SK-N-SH treated with all-trans-retinoic acid at 6 μM for 48 hours (cell line): ENCODE results near the gene ATXN3L.
A peak's percentile ranks its signal among the peaks of the same experiment; 100 is the strongest.

Experiments
- ATAC-seq: fragments of 200-7000 bp; cut with Tn5 transposase; 3 replicates; pipeline ENCODE4 v1.9.1; 2020; ENCODE audit warnings: mild to moderate bottlenecking, moderate library complexity
- ARNTL ChIP-seq: fragments of 450-650 bp; formaldehyde crosslinking; IDR thresholded peaks from 2 replicates; pipeline ENCODE4 v1.5.0; 2020; ENCODE audit warnings: low read depth, mild to moderate bottlenecking, moderate library complexity, borderline replicate concordance
- BACH2 ChIP-seq: fragments of 250-450 bp; sonication (Bioruptor Pico); IDR thresholded peaks from 2 replicates; pipeline ENCODE4 v1.9.0; 2021; ENCODE audit warnings: mild to moderate bottlenecking, borderline replicate concordance
- CSDC2 ChIP-seq: fragments of 250-450 bp; sonication (Bioruptor Pico); IDR thresholded peaks from 2 replicates; pipeline ENCODE4 v1.5.0; 2020; ENCODE audit warnings: mild to moderate bottlenecking, moderate library complexity
- ESRRG ChIP-seq: fragments of 250-450 bp; sonication (Bioruptor Pico); IDR thresholded peaks from 2 replicates; pipeline ENCODE4 v1.6.1; 2021; ENCODE audit warnings: mild to moderate bottlenecking
- GLIS3 ChIP-seq: fragments of 250-450 bp; sonication (Bioruptor Pico); IDR thresholded peaks from 2 replicates; pipeline ENCODE4 v1.5.0; 2020; ENCODE audit warnings: mild to moderate bottlenecking, moderate library complexity
- ISL1 ChIP-seq: fragments of 250-450 bp; sonication (Bioruptor Pico); IDR thresholded peaks from 2 replicates; pipeline ENCODE4 v2.1.2; 2022; ENCODE audit warnings: mild to moderate bottlenecking, moderate library complexity
- OSR1 ChIP-seq: fragments of 250-450 bp; sonication (Bioruptor Pico); IDR thresholded peaks from 2 replicates; pipeline ENCODE4 v1.8.0; 2022; ENCODE audit warnings: moderate library complexity, mild to moderate bottlenecking, inconsistent platforms
- PPARA ChIP-seq: fragments of 250-450 bp; sonication (Bioruptor Pico); IDR thresholded peaks from 2 replicates; pipeline ENCODE4 v1.5.0; 2020; ENCODE audit warnings: mild to moderate bottlenecking, borderline replicate concordance
- RARB ChIP-seq: fragments of 250-450 bp; sonication (Bioruptor Pico); IDR thresholded peaks from 2 replicates; pipeline ENCODE4 v1.8.0; 2021; ENCODE audit warnings: mild to moderate bottlenecking, moderate library complexity
- SNAI2 ChIP-seq: fragments of 250-450 bp; sonication (Bioruptor Pico); IDR thresholded peaks from 2 replicates; pipeline ENCODE4 v1.5.0; 2020; ENCODE audit warnings: mild to moderate bottlenecking, moderate library complexity
- TCF4 ChIP-seq: fragments of 250-450 bp; sonication (Bioruptor Pico); IDR thresholded peaks from 2 replicates; pipeline ENCODE4 v1.8.0; 2021; ENCODE audit warnings: mild to moderate bottlenecking, moderate library complexity, borderline replicate concordance
- ZFP3 ChIP-seq: fragments of 250-450 bp; sonication (Bioruptor Pico); IDR thresholded peaks from 2 replicates; pipeline ENCODE4 v1.5.0; 2020; ENCODE audit warnings: mild to moderate bottlenecking, moderate library complexity
- ZFP30 ChIP-seq: fragments of 450-650 bp; formaldehyde crosslinking; IDR thresholded peaks from 2 replicates; pipeline ENCODE4 v1.5.0; 2022; ENCODE audit warnings: mild to moderate bottlenecking, moderate library complexity
- ZNF565 ChIP-seq: fragments of 450-650 bp; formaldehyde crosslinking; conservative IDR thresholded peaks from 2 replicates; pipeline ENCODE4 v1.5.0; 2020; ENCODE audit warnings: low read depth, mild to moderate bottlenecking, moderate library complexity
- ZNF70 ChIP-seq: fragments of 450-650 bp; formaldehyde crosslinking; IDR thresholded peaks from 2 replicates; pipeline ENCODE4 v1.5.0; 2020; ENCODE audit warnings: mild to moderate bottlenecking, moderate library complexity
- TF ChIP-seq, protein P1 (sequence below): fragments of 250-450 bp; sonication (Bioruptor Pico); IDR thresholded peaks from 2 replicates; pipeline ENCODE4 v1.8.0; 2020; ENCODE audit warnings: mild to moderate bottlenecking, moderate library complexity, borderline replicate concordance
- TF ChIP-seq, protein P2 (sequence below): fragments of 250-450 bp; sonication (Bioruptor Pico); IDR thresholded peaks from 2 replicates; pipeline ENCODE4 v1.5.0; 2020; ENCODE audit warnings: mild to moderate bottlenecking, moderate library complexity
- TF ChIP-seq, protein P3 (sequence below): fragments of 250-450 bp; sonication (Bioruptor Pico); IDR thresholded peaks from 2 replicates; pipeline ENCODE4 v1.5.1; 2021; ENCODE audit warnings: mild to moderate bottlenecking, moderate library complexity
- TF ChIP-seq, protein P4 (sequence below): fragments of 250-450 bp; sonication (Bioruptor Pico); IDR thresholded peaks from 2 replicates; pipeline ENCODE4 v1.5.1; 2020; ENCODE audit warnings: low read depth, mild to moderate bottlenecking, moderate library complexity
- TF ChIP-seq, protein P5 (sequence below): fragments of 250-450 bp; sonication (Bioruptor Pico); IDR thresholded peaks from 2 replicates; pipeline ENCODE4 v1.8.0; 2021; ENCODE audit warnings: low read depth, mild to moderate bottlenecking, moderate library complexity, borderline replicate concordance

The ATXN3L gene

DNA sequence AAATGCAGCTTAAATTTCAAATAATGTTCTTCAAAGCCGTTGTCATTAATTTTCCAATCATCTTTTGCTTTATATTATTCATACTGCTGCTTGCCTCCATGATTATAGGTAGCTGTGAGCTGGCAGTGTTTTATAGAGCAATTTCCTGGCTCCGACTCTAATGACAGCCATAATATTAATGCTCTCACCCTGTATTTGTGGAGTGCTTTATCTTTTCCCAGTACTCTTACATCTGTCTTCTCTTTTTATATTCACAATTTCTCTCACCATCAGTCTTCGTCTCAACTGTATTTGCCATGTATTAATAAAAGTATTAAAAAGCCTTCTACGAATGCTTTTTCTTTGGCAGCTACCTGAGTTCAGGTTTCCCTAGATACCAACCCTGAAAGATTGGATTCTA, 21.0 kb downstream of the ATXN3L start (continued):
- TF ChIP-seq, protein P1, sequence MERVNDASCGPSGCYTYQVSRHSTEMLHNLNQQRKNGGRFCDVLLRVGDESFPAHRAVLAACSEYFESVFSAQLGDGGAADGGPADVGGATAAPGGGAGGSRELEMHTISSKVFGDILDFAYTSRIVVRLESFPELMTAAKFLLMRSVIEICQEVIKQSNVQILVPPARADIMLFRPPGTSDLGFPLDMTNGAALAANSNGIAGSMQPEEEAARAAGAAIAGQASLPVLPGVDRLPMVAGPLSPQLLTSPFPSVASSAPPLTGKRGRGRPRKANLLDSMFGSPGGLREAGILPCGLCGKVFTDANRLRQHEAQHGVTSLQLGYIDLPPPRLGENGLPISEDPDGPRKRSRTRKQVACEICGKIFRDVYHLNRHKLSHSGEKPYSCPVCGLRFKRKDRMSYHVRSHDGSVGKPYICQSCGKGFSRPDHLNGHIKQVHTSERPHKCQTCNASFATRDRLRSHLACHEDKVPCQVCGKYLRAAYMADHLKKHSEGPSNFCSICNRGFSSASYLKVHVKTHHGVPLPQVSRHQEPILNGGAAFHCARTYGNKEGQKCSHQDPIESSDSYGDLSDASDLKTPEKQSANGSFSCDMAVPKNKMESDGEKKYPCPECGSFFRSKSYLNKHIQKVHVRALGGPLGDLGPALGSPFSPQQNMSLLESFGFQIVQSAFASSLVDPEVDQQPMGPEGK, result no peak
- no peak for TF ChIP-seq RARB (CRISPR knock-in tag)
- no peak for TF ChIP-seq SNAI2 (CRISPR knock-in tag)
- TF ChIP-seq ZNF70 (CRISPR knock-in tag), result no peak

DNA sequence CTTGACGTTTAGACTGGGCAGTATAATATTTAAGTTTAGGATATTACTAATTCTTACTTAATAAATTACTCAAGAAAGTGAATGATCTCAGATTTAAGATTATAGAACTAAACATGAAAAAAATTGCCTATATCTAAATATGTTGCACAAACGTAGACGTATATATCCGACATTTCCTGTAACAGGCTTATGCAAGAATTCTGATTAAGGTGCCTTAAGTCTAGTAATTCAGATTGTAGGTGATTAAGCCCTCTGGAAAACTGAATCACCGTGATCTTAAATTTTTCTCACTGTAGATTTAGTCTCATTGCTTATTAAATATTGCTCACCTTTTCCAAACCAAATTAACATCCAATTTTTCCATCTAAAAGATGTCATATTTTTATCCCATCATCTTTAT, 24.0 kb downstream of the ATXN3L start:
- TF ChIP-seq ZFP30 (CRISPR knock-in tag) (no peak), TCF4 (CRISPR knock-in tag) (no peak), BACH2 (CRISPR knock-in tag) (no peak)
- TF ChIP-seq, protein P1, result no peak
- TF ChIP-seq, all 23 proteins: peak for 0
- no peak for ATAC-seq

DNA sequence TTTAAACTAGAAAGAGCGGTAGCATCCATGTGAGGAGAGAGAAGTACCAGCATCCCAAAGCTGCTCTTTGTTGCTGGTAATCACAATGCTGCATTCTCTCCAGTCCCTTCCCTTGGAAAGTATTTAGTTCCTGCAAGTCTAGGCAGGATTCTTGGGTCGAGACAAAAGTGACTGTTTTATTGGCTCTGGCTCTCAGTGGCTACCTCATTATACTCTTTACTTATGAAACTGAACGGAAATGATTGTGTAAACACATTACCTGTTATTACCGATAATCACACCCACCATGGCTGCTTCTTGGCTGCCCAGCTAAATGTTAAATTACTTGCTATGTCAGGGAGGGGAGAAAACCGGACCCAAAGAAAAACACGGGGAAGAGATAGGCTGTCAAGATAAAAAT, 26.2 kb downstream of the ATXN3L start:
- ATAC-seq, result peak; percentile 23
- TF ChIP-seq PPARA (no peak), ZNF70 (CRISPR knock-in tag) (no peak), ESRRG (no peak), TCF4 (CRISPR knock-in tag) (no peak), ZNF565 (CRISPR knock-in tag) (no peak), CSDC2 (no peak), OSR1 (CRISPR knock-in tag) (no peak), ZFP3 (CRISPR knock-in tag) (no peak), SNAI2 (CRISPR knock-in tag) (no peak), GLIS3 (no peak), ISL1 (CRISPR knock-in tag) (no peak), ARNTL (CRISPR knock-in tag) (no peak)
- TF ChIP-seq, protein P1, result no peak
- TF ChIP-seq, protein P2, sequence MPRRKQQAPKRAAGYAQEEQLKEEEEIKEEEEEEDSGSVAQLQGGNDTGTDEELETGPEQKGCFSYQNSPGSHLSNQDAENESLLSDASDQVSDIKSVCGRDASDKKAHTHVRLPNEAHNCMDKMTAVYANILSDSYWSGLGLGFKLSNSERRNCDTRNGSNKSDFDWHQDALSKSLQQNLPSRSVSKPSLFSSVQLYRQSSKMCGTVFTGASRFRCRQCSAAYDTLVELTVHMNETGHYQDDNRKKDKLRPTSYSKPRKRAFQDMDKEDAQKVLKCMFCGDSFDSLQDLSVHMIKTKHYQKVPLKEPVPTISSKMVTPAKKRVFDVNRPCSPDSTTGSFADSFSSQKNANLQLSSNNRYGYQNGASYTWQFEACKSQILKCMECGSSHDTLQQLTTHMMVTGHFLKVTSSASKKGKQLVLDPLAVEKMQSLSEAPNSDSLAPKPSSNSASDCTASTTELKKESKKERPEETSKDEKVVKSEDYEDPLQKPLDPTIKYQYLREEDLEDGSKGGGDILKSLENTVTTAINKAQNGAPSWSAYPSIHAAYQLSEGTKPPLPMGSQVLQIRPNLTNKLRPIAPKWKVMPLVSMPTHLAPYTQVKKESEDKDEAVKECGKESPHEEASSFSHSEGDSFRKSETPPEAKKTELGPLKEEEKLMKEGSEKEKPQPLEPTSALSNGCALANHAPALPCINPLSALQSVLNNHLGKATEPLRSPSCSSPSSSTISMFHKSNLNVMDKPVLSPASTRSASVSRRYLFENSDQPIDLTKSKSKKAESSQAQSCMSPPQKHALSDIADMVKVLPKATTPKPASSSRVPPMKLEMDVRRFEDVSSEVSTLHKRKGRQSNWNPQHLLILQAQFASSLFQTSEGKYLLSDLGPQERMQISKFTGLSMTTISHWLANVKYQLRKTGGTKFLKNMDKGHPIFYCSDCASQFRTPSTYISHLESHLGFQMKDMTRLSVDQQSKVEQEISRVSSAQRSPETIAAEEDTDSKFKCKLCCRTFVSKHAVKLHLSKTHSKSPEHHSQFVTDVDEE (CRISPR knock-in tag), result no peak
- TF ChIP-seq, protein P3, sequence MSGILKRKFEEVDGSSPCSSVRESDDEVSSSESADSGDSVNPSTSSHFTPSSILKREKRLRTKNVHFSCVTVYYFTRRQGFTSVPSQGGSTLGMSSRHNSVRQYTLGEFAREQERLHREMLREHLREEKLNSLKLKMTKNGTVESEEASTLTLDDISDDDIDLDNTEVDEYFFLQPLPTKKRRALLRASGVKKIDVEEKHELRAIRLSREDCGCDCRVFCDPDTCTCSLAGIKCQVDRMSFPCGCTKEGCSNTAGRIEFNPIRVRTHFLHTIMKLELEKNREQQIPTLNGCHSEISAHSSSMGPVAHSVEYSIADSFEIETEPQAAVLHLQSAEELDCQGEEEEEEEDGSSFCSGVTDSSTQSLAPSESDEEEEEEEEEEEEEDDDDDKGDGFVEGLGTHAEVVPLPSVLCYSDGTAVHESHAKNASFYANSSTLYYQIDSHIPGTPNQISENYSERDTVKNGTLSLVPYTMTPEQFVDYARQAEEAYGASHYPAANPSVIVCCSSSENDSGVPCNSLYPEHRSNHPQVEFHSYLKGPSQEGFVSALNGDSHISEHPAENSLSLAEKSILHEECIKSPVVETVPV (CRISPR knock-in tag), result no peak
- TF ChIP-seq, protein P4, sequence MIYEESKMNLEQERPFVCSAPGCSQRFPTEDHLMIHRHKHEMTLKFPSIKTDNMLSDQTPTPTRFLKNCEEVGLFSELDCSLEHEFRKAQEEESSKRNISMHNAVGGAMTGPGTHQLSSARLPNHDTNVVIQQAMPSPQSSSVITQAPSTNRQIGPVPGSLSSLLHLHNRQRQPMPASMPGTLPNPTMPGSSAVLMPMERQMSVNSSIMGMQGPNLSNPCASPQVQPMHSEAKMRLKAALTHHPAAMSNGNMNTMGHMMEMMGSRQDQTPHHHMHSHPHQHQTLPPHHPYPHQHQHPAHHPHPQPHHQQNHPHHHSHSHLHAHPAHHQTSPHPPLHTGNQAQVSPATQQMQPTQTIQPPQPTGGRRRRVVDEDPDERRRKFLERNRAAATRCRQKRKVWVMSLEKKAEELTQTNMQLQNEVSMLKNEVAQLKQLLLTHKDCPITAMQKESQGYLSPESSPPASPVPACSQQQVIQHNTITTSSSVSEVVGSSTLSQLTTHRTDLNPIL (CRISPR knock-in tag), result no peak
- TF ChIP-seq, protein P5, sequence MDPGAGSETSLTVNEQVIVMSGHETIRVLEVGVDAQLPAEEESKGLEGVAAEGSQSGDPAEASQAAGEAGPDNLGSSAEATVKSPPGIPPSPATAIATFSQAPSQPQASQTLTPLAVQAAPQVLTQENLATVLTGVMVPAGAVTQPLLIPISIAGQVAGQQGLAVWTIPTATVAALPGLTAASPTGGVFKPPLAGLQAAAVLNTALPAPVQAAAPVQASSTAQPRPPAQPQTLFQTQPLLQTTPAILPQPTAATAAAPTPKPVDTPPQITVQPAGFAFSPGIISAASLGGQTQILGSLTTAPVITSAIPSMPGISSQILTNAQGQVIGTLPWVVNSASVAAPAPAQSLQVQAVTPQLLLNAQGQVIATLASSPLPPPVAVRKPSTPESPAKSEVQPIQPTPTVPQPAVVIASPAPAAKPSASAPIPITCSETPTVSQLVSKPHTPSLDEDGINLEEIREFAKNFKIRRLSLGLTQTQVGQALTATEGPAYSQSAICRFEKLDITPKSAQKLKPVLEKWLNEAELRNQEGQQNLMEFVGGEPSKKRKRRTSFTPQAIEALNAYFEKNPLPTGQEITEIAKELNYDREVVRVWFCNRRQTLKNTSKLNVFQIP (CRISPR knock-in tag), result no peak
